ENCODE measurements around the gene SLC29A3. TPM values are rescaled to one million over a fixed set of nuclear protein-coding genes. Genes with fewer than 3 reads are reported as not detected.
A peak's percentile ranks its signal among the peaks of the same experiment; 100 is the strongest.

Gene SLC29A3
- total RNA-seq, 1 donor from 2014 or later: 0.53 TPM

GRCh38 chr10:71338728-71339495, 19.9 kb downstream of the SLC29A3 start:
- no peaks in the 10 kb centered on the region for H3K27me3 ChIP-seq (ENCODE audit: control insufficient read depth, insufficient read depth, low read length)
- no peak overlapping the region for H3K4me3 ChIP-seq (ENCODE audit: low read depth, low read length)
- FAIRE-seq (no peak), DNase-seq (ENCODE audit: low read depth) (no peak)
- TF ChIP-seq CTCF (IDR thresholded peaks at IDR 0.05; ENCODE audit: insufficient read depth, low read length, severe bottlenecking): no peak
- no peaks in the 10 kb centered on the region for H3K36me3 ChIP-seq (ENCODE audit: control insufficient read depth, insufficient read depth, low read length)

GRCh38 chr10:71339796-71340589, 20.9 kb downstream of the SLC29A3 start:
- TF ChIP-seq CTCF (IDR thresholded peaks at IDR 0.05; ENCODE audit: insufficient read depth, low read length, severe bottlenecking): no peak
- Histone ChIP-seq H3K4me3 (ENCODE audit: low read depth, low read length) (no peak overlapping the region), H3K36me3 (ENCODE audit: control insufficient read depth, insufficient read depth, low read length) (no peaks in the 10 kb centered on the region), H3K27me3 (ENCODE audit: control insufficient read depth, insufficient read depth, low read length) (no peaks in the 10 kb centered on the region)
- FAIRE-seq (no peak), DNase-seq (ENCODE audit: low read depth) (peak; percentile 84)

- DNase-seq (ENCODE audit: low read depth) (no peak), FAIRE-seq (peak; percentile 70)
- H3K36me3 ChIP-seq (ENCODE audit: control insufficient read depth, insufficient read depth, low read length): no peaks in the 10 kb centered on the region
- no peak overlapping the region for H3K4me3 ChIP-seq (ENCODE audit: low read depth, low read length)
- H3K27me3 ChIP-seq (ENCODE audit: control insufficient read depth, insufficient read depth, low read length): no peaks in the 10 kb centered on the region
- no peak for TF ChIP-seq CTCF (IDR thresholded peaks at IDR 0.05; ENCODE audit: insufficient read depth, low read length, severe bottlenecking)
Observed at GRCh38 chr10:71342573-71343391, 23.7 kb downstream of the SLC29A3 start.

GRCh38 chr10:71343392-71343773, 24.3 kb downstream of the SLC29A3 start:
- Histone ChIP-seq H3K27me3 (ENCODE audit: control insufficient read depth, insufficient read depth, low read length) (no peaks in the 10 kb centered on the region), H3K36me3 (ENCODE audit: control insufficient read depth, insufficient read depth, low read length) (no peaks in the 10 kb centered on the region), H3K4me3 (ENCODE audit: low read depth, low read length) (no peak overlapping the region)
- DNase-seq (ENCODE audit: low read depth) (no peak), FAIRE-seq (no peak)
- TF ChIP-seq CTCF (IDR thresholded peaks at IDR 0.05; ENCODE audit: insufficient read depth, low read length, severe bottlenecking): no peak

- TF ChIP-seq CTCF (IDR thresholded peaks at IDR 0.05; ENCODE audit: insufficient read depth, low read length, severe bottlenecking): no peak
- Histone ChIP-seq H3K27me3 (ENCODE audit: control insufficient read depth, insufficient read depth, low read length) (no peaks in the 10 kb centered on the region), H3K4me3 (ENCODE audit: low read depth, low read length) (no peak overlapping the region), H3K36me3 (ENCODE audit: control insufficient read depth, insufficient read depth, low read length) (no peaks in the 10 kb centered on the region)
- FAIRE-seq (no peak), DNase-seq (ENCODE audit: low read depth) (no peak)
Observed at GRCh38 chr10:71344154-71344925, 25.3 kb downstream of the SLC29A3 start.
